GM18505 (cell line): Measurements from ENCODE around the gene PTPRM.

ENCODE experiments used
- ATAC-seq: cut with Tn5 transposase; IDR thresholded peaks from one replicate; pipeline ENCODE4 v1.9.1; 2021; ENCODE audit not compliant: unreplicated experiment
- POLR2A ChIP-seq: IDR thresholded peaks from 4 replicates; pipeline ENCODE4 v1.6.1; 2011; ENCODE audit warnings: borderline replicate concordance; ENCODE audit not compliant: insufficient read depth, insufficient read length; ENCODE audit errors: extremely low read depth

PTPRM gene

GRCh38 chr18:7566567-7567473, at the start of gene PTPRM:
Gene PTPRM (plus strand): TSS chr18:7567316. CDS start chr18:7567819, 503 bp downstream.
- no peak for TF ChIP-seq POLR2A
- ATAC-seq, result peak; percentile 90

- TF ChIP-seq POLR2A, result no peak
- ATAC-seq, result no peak
Observed at GRCh38 chr18:7517852-7518251, 49.3 kb upstream of the PTPRM start.

GRCh38 chr18:7520200-7520785, 46.8 kb upstream of the PTPRM start:
- no peak for ATAC-seq
- no peak for TF ChIP-seq POLR2A

GRCh38 chr18:7521226-7521856, 45.8 kb upstream of the PTPRM start:
- no peak for TF ChIP-seq POLR2A
- ATAC-seq, result no peak

DNA sequence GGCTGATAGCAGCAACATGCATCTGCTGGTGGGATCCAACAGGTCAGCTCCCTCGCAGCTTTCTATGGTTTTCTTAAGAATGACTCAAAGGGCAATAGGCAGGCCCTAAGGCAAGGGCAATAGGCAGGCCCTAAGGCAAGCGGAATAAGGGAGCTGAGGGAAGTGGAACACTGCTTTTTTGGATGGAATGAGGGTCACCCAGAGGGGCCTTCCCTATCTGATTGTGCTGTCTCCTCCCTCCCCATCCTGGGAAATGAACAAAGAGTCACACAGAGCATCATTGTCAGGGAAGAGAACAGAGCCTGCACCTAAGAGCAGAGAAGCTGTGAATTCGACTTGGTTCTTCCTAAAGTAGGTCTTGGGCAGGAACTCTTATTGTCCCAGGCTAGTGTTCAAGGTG, 43.3 kb upstream of the PTPRM start:
- ATAC-seq, result no peak
- no peak for TF ChIP-seq POLR2A

DNA sequence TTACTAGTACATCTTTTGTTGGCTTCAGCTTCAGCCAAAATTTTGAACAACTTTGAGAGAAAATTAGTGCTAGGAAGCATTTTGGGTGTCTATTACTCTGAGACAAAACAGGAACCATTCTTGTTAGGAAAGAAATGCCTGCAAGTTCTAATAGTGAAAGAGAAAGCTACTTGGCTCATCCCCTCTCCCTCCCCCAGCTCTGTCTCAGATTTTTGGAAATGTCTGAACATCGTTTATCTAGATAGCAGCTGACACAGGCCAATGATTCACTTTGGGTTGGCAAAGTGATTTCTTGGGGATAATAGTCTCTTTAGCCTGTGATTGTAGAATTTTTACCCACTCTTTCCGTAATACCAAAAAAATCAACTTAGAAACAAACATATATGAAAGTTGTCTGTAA, 42.3 kb upstream of the PTPRM start:
- no peak for ATAC-seq
- TF ChIP-seq POLR2A, result no peak

DNA sequence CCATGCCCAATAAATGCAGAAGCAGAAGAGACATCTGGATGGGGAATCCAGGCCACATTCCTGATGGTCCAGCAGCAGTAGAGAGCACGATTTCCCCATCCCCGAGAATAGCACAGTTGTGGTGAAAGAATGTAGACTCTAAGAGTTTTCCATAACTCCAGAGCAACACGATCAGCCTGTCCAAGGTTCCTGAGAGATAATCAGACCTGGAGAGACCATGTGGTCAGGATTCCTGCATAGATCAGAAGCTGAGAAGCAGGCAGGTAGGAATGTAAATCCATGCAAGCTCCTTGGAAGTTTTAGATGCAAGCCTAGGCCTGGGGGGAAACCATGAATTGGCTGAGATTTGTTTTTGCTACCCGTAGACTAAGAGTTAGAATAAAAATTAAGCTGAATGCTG, 34.2 kb upstream of the PTPRM start:
- TF ChIP-seq POLR2A, result no peak
- ATAC-seq, result no peak

GRCh38 chr18:7535436-7536205, 31.5 kb upstream of the PTPRM start:
- no peak for ATAC-seq
- no peak for TF ChIP-seq POLR2A

DNA sequence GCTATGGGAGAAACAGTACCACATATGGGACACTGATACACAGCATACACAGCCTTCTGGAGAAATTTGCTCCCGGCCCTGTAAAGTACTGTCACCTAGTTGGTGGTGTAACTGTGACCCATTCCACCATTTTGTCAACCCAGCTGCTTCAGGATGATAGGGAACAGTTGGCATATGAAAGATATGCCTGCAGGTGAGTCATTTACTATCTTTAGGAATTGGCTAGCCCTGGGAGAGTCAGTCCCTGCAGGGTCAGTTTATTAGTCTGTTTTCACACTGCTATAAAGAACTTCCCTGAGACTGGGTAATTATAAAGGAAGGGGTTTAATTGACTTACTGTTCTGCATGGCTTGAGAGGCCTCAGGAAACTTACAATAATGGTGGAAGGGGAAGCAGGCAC, 30.0 kb upstream of the PTPRM start:
- no peak for TF ChIP-seq POLR2A
- ATAC-seq, result no peak

GRCh38 chr18:7541835-7542234, 25.3 kb upstream of the PTPRM start:
- ATAC-seq, result no peak
- TF ChIP-seq POLR2A, result no peak

- TF ChIP-seq POLR2A, result no peak
- ATAC-seq, result no peak
Observed at GRCh38 chr18:7544686-7545085, 22.4 kb upstream of the PTPRM start.

DNA sequence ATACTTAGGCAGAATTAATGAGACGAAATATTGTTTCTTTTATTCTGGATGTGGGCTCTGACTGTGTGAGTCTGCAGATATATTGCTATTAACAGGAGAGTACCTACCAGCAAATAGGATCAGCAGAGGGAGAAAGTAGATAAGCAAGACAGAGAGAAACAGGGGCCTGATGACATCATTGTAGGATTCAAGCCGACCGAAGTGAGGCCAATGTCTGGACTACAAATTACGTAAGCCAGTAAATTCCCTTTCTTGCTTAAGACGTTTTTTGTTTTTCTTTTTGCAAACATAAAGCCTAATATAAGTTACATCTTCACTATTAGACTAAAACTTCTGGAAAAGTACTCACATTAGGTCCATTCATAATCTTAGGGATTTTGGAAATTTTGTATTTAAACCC, 21.4 kb upstream of the PTPRM start:
- ATAC-seq, result no peak
- TF ChIP-seq POLR2A, result no peak

DNA sequence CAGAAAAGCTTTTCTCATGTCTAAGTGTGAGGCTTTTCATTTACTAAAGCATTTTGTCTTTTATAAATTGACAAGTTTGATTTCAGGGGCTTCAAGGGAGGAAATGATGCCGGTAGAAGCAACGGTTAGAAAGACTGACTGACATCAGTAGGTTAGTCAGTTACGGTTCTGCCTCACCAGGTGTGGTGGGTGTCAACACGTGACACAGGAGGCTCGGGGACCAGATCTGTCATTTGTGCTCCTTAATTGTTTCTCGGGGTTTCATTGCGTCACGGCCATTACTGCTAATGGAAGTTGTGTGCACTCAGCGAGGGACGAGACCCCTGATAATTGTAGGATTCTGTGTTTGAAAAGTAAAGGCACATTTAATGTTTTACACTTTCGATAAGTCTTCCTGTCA, 18.9 kb upstream of the PTPRM start:
- no peak for ATAC-seq

More for the DNA sequence above, 18.9 kb upstream of the PTPRM start:
- TF ChIP-seq POLR2A, result no peak
